ENCODE measurements around the gene TWNK. TPM values are rescaled to one million over a fixed set of nuclear protein-coding genes. Genes with fewer than 3 reads are reported as not detected.

Gene TWNK
- total and polyA plus RNA-seq, 9 of the 15 experiments (the other 6 are each of a cell fraction or from before 2014, with no cell fraction given): 11.6 to 34.7 (median 17.4) TPM

DNA sequence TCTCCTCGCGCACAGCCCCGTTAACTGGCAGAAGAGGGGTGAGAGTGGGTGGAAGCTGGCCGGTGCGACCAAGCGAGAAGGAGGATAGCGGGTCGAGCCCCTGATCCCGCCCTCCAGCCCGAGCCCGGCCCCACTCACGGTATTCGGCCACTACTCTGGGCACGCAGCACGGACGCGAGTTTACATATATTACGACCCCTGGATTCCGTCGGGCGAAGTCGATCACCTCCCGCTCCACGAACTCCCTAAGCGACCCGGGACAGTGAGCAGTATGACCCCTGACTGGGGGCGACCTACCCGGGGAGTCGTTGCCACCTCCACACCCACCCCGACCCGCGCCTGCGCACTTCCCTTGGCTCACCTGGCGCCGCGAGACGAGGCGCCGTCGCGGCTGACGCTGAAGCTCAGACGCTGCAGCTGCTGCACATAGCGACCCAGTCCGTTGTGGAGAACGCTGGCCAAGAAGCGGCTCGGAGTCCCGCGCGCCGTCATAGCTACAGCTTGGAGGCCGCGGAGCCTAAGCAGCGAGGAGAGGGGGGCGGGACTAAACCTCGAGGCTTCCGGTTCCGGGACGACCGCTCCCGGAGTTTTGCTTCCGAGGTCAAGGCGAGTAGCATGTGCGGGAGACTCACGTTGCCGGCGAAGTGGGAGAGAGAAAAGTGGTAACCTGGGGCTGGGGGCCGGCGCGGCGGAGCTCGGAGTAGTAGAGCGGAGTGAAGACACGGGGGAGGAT is at the start of gene TWNK, which contains the start of gene MRPL43 (continued):
- TF ChIP-seq, protein P1, sequence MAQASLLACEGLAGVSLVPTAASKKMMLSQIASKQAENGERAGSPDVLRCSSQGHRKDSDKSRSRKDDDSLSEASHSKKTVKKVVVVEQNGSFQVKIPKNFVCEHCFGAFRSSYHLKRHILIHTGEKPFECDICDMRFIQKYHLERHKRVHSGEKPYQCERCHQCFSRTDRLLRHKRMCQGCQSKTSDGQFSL (CRISPR knock-in tag; IDR thresholded peaks at IDR 0.05): no peak
- TF ChIP-seq, protein P1 (tag; IDR thresholded peaks at IDR 0.05): no peak
- no peak for TF ChIP-seq TGIF2 (CRISPR knock-in tag; IDR thresholded peaks at IDR 0.05)
- TF ChIP-seq CBX5 (IDR thresholded peaks at IDR 0.05; ENCODE audit: borderline replicate concordance, low read depth): no peak
- TF ChIP-seq NFE2 (IDR thresholded peaks at IDR 0.05; ENCODE audit: low read depth): no peak
- no peak for TF ChIP-seq POLR3A (IDR thresholded peaks at IDR 0.05; ENCODE audit: borderline replicate concordance, extremely low read depth, insufficient read depth, insufficient read length)
- TF ChIP-seq SMAD2 (IDR thresholded peaks at IDR 0.05; ENCODE audit: low read depth, low read length): no peak
- TF ChIP-seq KDM1A (IDR thresholded peaks at IDR 0.05): no peak
- no peak for TF ChIP-seq SMARCA5 (IDR thresholded peaks at IDR 0.05)
- no peak for TF ChIP-seq CHD7 (IDR thresholded peaks at IDR 0.05; ENCODE audit: low read depth, low read length)
- no peak for TF ChIP-seq ZNF3 (CRISPR knock-in tag; IDR thresholded peaks at IDR 0.05)
- no peak for TF ChIP-seq MCM2 (IDR thresholded peaks at IDR 0.05; ENCODE audit: low read depth)
- no peak for TF ChIP-seq EP300 (IDR thresholded peaks at IDR 0.05; ENCODE audit: low read length)

Measured in K562 (cell line).